ENCODE measurements around the gene EIF3F.

EIF3F gene

DNA sequence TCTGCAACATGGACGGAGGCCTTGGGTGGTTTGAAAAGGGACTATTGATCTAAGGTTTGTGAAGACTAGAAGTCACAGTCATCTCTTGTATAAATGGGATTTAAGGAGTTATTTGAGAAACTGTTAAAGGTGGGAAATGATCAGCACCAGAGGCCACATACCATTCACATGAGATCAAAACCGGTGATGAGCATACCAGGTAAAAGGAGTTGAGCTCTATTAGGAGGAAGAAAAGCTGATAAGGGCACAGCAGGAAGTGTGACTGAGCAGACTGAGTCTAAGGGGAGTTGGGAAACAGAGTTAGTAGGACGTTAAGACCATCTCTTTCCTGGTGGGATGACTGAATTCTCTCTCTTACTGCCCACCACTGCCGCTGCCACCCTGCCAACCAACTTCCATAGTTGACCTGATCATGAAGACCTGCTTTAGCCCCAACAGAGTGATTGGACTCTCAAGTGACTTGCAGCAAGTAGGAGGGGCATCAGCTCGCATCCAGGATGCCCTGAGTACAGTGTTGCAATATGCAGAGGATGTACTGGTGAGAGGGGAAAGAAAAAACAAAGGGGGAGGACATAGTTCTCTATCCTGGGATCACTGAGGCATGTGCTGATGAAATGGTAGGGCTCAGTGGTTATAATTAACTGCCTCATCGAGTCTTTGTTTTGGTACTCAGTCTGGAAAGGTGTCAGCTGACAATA, 7.6 kb downstream of the EIF3F start:
- DNase-seq, result no peak

DNA sequence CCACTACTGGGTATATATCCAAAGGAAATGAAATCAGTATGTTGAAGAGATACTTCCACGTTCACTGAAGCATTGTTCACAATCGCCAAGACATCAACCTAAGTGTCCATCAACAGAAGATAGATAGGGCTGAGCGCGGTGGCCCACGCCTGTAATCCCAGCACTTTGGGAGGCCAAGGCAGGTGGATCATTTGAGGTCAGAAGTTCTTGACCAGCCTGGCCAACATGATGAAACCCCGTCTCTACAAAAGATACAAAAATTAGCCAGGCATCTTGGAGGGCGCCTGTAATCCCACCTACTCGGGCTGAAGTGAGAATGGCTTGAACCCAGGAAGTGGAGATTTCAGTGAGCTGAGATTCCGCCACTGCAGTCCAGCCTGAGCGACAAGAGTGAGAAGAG, 12.7 kb downstream of the EIF3F start:
- DNase-seq, result no peak

DNA sequence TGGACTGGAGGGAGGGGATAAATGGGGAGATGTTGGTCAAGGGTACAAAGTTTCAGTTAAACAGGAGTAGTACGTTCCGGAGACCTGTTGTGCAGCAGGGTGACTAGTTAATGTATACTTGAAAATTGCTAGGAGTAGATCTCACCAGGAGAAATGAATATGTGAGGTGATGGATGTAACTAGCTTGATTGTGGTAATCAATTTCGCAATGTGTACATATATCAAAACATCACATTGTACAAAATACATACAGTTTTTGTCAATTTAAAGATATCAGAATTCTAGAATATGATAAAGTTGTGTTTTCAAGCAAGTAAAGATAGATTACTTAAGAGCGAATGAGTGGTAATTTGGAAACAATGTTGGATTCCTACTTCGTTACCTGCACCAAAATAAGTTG, 13.3 kb downstream of the EIF3F start:
- no peak for DNase-seq

DNA sequence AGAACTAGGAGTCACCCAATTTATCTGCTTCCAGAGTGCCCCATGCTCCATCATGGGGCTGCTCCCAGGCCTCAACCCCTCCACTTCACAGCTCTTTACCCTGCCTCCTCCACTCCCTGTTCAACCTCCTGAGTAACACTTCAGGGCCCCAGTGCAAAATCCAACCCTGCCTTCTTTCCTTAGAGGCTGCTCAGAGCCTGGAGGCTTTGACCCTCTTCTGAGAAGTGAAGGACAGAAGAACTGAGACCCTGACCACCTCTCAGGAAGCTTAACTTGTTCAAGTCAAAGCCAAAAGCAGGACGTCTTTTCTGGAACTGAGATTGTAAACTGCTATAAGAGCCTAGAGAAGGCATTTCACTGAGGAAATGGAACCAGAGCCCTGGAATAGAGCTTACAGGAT, 15.5 kb downstream of the EIF3F start:
- no peak for DNase-seq

DNA sequence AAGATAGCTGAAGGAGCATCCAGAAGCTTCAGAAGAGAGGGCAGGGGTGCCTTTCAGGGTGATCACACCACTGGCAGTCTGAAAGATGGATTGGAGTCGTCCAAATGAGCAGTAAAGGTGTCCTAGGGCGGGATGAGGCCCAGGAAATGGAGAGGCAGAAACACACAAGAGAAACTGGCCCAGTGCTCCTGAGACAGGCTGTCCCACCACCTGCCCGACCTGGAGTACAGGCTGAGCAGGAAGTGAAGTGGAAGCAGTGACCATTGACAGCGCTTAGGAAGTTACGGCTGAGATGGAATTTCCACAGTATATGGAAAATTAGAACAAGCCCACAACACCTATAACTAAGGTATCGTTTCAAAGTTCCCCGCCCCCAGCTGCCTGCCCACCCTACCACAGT, 16.1 kb downstream of the EIF3F start:
- DNase-seq, result no peak

DNA sequence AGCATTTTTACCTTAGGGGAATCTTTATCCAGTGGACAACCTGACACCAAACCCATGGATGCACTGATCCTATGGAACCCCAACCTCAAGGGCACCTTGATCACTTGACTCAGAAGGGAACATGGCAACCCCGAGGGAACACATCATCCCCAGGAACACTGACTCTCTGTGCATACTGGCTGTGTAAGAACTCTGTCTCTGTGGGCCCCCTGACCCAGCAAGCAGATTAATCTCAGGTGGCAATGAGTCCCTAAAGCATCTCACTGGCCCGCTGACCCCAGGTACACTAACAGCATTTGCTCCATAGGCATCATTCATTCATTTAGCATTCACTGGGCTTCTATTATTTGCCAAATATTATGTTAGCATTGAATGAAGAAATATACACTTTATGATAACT, 16.9 kb downstream of the EIF3F start:
- DNase-seq, result no peak

DNA sequence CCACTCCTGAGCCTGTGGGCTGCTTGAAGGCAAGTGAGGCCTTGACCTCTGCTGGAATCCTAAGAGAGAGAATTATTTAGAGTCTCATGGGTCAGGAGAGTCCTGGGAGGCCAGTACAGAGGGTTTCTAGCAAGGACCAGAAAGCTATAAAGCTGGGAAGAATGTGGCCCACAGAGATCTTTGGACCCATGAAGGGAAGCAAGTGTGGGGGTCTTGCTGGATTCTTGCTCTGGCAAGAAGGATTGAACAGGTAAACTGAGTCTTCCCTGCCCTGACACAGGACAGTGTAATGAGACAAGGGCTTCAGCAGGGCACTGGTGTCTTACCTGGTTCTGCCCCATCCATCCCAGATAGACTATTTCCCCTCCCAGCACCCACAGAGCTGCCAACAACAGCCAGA, 18.4 kb downstream of the EIF3F start:
- DNase-seq, result no peak

DNA sequence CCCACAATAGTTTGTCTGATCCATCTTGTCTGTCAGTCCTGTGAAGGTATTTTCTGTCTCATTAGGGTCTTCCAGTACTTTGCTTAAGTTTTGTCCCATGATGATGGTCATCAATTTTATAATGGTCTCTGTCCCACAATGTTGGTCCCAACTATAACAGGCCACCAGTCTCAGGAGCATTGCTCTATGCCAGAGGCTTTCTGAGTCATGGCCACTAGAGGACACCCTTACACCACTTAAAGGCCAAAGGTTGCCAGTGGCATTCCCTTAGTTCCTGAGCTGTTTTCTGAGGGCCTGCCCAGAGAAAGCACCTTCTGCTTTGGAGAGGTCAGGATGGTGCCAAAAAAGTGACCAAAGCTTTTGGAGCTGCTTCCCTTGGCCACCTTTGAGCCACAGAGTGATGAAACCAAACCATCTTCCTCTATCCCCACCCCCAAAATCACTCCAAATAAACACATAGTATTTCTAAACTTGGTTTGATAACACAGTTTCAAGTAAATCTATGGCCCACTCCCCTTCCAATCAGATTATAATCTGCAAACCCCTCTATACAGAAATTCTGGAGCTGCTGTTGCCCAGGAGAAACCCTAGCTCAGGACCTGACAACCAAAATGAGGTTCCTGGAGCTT, 19.3 kb downstream of the EIF3F start:
- no peak for DNase-seq

DNA sequence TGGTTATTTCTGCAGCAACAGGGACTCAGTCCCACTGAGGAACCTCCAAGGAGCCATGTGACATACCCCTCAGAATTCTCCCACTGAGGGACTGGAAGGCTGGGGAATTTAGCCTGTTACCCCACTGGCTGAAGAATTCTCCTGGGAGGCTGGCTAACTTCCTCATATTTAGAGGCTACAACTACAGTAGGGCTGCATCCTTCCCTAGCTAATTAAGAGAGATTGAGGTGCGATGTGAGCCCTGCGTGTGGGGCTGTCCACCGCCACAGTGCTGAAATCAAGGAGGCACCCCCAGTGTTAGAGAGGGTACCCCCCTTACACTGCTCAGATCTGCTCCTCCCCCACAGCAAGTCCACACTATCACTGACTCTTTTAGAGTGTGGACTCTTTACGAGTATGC, 21.1 kb downstream of the EIF3F start:
- no peak for DNase-seq

DNA sequence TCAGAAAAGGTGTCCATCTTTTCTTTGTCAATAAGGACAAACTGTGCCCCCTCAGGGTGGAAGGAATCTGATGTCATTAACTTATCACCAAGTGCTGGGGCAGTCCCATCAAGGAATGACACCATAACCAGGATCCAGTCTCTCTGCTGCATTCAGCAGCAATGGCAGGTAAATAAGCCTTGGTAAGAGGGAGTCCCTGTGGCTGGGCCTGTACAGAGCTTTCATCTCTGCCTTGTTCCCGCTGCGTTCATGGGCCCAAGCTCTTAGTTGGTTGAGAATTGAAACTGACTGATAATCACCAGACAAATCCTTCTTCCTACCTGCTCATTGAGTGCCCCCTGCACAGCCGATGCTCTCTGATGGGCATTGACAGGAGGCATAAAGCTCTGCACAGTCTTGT, 22.7 kb downstream of the EIF3F start:
- no peak for DNase-seq

DNA sequence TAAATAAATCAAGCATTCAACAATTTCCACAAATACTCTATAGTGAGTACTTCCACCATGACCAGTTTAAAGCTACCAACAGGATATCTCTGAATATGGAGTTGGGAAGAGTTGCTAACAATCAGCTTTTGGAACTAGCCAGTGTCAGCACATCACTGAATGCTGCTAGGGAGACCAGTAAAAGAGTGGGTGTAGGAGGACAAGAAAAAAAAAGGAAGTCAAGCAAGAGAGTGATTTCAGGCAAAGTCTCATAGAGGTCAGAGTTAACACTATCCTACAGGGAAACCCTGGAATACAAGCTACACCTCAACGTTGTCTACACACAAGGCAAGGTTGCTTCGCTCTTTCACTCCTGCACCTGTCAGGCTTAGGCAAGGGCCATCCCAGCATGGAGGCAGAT, 24.2 kb downstream of the EIF3F start:
- no peak for DNase-seq

DNA sequence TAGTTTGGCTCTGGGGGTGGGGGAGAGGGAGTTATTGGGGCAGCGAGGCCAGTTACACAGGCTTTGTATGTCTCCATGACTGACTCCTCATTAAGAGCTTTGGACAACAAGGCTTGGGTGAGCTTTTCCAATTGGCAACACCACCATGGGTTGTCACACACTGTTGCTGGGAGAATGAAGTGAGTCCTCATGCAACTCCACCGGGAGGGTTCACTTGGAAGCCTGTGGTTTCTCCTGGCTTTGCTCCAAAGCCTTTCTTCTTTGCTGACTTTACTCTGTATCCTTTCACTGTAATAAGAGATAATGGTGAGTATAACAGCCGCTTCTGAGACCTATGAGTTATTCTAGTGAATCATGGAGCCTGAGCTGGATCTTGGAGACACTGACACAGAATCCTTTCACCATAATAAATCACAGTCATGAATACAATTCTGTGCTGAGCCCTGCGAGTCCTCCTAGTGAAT, 24.9 kb downstream of the EIF3F start:
- no peak for DNase-seq

DNA sequence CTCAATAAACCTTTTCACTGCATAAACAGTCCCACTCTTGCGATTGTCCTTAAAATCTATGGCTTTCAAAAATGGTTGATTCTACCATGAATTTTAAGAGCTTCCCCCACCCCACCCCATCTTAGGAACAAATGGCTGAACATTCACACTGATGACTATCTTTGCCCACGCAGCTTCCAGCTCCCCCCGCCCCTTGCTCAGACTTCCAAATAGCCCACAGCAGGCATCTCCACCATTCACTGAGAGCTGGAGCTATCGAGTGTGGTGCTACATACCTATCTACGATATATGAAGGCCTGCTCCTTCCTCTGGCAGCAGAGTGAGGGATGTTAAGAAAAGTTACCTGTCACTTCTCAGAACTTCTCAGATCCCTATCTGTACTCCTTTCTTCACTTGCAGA, 26.7 kb downstream of the EIF3F start:
- no peak for DNase-seq

DNA sequence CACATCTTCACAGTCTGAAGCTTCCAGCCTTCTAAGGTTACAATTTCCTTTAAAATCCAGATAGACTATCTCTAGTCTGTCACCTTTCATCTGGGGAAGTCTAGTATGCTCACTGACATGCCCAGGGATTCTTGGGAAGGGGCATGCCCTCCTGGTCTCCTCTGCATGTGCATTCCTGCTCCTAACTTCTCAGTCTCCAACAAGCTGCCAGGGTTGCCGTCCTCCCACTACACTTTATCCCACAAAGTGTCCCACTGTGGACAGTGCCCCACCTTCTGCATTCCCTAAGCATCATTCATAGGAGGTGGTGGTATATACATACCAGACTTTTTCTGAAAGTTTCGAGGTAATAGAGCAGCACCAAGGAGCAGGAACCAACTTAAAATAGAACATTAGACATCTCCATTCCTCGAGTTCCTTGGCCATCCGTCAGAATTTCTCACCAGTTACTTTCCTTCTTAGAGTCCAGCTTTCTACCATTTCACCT, 28.7 kb downstream of the EIF3F start:
- no peak for DNase-seq

DNA sequence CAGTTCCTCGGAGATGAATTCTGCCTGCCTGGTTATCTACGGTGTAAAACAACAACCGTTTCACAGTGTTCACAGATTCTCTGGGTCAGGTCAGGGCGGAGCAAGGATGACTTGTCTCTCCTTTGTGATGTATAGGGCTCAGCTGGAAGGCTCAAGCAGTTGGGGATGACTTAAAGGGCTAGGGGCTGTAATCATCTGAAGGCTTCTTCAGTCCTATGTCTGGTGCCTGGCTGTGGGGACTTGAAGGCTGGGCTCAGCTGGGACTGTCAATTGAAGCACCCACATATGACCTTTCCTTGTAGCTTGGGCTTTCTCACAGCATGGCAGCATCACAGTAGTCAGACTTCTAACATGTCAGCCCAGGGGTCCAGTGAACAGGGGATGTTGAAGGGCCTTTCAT, 29.3 kb downstream of the EIF3F start:
- DNase-seq, result no peak

DNA sequence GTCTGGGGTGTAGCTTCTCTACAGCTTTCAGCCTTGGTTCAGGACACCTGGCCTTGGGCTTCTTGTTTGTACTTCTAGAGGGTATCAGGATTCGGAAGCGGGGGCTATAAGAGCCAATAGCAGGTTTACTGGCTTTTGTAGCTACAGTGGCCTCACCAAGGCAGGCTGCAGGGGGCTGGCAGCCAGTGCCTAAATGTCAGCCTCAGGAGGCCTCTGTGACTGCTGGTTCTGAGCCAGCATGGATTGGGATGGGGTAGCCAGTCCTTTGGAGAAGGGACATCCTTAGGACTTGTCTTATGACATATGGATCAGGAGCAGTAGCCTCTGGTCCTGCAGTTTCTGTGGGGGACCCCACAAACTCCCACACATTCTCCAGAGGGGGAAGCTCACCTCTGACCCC, 29.9 kb downstream of the EIF3F start:
- DNase-seq, result no peak

DNA sequence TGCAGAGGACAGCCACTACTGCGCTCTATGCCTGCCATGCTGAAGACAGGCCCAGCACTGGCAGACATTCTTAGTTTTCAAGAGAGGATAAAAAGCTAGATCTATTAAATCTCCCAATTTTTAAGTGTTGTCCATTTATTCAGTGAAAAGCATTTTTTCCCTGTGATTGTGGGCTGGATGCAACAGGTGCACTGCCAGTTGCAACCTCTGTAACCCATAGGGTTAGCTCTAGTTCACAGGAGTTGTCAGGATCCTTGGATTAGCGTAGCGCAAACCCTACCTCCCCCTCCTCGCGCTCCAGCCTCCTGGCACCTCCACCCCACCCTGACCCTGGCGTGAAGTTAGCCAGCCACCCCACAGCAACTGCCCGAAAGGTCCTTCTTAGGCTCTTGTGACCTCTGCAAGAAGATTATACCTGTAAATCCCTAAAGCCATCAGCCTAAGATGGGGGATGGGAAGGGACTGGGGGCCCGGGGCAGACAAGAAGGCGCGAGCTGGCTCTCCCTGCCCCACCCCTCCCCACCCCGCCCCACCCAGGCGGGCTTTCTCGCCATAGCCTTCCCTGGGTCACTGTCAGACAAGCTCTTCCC, 30.9 kb downstream of the EIF3F start:
- no peak for DNase-seq

DNA sequence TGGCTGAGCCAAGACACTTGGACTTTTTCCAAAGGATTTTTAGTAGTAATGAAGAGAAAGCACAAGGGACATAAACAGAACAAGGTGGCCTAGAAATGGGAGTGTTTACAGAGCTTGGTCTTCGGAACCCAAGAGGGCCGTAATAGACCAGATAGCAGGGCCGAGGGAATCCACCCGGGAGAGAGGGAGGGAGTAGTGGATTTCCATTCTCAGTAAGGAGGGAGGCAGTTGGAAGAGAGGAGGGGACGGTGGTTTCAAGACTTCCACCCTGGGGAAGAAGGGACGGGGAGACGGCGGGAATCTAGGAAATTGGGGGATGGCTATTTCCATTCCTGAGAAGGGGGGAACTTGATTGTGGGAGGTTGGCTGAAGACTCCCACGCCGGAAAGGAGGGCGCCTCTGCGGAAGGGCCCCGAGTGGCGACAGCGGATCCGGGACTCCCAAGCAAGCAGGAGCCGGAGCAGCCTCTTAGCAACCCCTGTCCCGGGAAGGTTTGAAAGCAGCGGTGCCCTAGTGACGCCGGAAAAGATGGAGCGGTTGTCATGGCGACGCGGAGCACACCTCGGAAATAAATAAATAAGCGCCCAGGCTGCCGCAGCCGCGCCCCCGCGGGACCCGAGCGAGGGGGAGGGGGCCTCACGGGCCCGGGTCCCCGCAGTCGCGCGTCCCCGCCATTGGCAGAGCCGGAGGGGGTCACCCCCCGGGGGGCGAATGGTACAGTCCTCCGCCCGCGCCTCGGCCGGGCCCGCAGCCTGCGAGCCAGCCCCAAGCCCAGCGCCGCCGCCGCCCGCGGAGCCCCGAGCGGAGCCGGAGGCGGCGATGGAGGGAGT, 31.6 kb downstream of the EIF3F start:
- peak; percentile 41 for DNase-seq

DNA sequence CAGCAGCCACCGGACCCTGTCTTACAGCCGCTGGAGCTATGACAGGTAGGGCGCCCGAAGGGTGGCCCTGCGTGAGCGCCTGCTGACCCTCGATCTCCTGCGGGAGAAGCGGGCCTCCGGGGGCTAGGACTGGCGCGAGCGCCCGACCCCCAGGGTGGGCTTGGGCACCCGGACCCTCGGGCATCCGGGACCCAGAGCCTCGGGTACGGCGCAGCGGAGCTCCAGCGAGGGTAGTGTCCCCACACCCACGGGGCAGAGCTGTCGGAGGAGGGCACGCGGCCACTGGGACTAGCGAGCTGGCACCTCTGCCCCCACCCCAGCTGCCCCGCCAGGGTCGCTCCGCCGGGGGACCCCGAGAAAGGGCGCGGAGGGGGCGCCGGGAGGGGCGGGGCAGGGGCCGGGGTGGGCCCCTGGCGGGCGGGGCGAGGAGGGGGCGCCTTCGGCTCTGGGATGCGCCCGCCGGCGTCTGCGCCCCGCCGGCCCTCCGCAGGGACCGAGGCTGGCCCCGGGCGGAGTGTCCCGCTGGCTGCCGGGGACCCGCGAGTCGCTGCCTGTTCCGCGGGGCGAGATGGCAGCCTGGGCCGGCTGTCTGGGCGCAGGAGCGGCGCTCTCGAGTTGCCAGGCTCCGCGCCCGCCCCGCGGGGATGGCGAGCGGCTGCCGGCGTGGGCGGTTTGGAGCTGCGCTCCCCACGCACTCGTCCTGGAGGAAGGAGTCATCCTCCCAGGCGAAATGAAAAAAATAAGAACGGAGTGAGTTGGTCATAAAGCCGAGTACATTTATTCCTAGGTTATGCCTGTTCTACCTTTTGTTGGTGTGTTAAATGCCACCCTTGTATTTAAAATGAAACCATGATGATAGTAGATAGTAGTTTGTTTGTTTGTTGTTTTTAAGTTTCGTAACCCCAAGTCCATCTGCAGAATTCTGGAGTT, 32.4 kb downstream of the EIF3F start:
- DNase-seq, result no peak

DNA sequence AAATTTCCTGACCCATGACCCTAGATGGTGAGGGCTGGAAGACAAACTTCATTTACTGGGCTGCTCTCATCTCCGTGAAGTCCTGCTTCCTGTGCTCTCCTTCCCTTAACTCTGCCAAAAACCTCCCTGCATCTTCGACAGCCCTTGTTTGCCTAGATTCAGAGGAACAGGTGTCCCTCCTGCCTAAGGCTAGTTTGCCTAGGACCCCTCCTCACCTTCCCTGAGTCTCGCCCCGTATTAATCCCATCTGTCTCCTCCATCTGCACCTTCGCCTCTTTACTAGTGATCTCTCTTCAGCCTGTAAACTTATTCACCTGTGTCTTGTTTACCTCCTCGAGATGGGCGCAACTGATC, 33.1 kb downstream of the EIF3F start:
- peak; percentile 49 for DNase-seq

DNA sequence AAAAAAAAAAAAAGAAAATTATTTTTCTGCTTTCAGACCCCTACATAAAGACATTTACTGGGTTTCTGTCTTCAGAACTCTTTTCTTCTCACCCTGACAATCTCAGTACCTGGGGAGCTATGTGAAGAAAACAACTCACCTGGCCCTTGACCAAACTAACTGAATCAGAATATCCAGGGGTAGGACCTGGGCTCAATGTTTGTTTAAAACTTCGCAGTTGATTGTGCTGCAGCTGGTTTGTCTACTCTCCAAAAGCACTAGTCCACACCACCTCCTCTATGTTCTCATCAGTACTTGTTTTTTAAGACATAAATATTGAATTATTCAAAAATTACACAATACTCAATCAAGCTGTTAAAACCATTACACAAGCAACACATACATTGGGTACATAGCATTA, 34.8 kb downstream of the EIF3F start:
- DNase-seq, result no peak

DNA sequence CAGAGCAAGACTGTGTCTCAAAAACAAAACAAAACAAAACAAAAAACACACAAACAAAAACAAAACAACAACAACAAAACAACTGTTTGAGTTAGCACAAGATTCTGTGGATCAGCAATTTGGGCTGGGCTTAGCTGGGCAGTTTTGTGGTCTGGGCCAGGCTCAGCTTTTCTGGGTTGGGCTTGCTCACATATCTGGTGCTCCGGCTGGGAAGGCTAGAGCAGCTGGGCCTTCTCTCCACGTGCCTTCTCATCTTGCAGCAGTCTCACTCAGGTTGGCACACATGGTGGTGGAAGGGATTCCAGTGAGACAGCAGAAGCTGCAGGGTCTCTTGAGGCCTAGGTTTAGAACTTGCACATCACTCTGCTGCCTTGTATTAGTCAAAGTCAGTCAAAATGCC, 35.7 kb downstream of the EIF3F start:
- DNase-seq, result no peak

Data from NCI-H2171 (cell line).